KOPT-K1 (cell line): ENCODE data around the gene PRCD.

Experiments used
- H3K27ac ChIP-seq: fragments of 200-600 bp; sonication (generic); 2 replicates; pipeline ENCODE4 v1.5.1; 2016; ENCODE audit warnings: antibody characterized with exemption, mild to moderate bottlenecking, low read depth, low read length; ENCODE audit not compliant: poor library complexity, severe bottlenecking
- H3K36me3 ChIP-seq: fragments of 200-600 bp; sonication (generic); 2 replicates; pipeline ENCODE4 v1.5.1; 2017; ENCODE audit warnings: antibody characterized with exemption, mild to moderate bottlenecking, low read length, moderate library complexity; ENCODE audit not compliant: insufficient read depth
- H3K9me3 ChIP-seq: fragments of 200-600 bp; sonication (generic); 2 replicates; pipeline ENCODE4 v1.5.1; 2017; ENCODE audit warnings: antibody characterized with exemption, low read length, mild to moderate bottlenecking; ENCODE audit not compliant: insufficient read depth, poor library complexity, severe bottlenecking

The PRCD gene

DNA sequence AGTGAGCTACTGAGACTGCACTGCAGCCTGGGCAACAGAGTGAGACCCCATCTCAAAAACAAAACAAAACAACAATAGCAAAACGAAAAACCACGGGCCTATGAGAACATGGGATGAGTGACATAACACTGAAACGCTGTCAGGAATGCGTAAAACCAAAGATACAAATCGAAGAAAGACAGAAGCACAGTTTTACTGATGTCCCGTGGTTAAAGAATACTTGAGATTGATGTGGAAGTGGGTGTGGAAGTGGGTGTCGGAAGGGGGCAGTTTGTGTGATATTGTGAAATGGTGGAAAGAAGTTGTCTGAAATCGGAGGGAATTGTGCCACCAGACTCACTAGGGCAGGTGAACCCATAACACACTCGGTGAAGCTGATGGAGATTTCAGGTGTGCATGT, 36.3 kb downstream of the PRCD start:
- no peaks in the 10 kb centered on the region for H3K9me3 ChIP-seq
- H3K27ac ChIP-seq: no peak overlapping the region
- no peaks in the 10 kb centered on the region for H3K36me3 ChIP-seq

DNA sequence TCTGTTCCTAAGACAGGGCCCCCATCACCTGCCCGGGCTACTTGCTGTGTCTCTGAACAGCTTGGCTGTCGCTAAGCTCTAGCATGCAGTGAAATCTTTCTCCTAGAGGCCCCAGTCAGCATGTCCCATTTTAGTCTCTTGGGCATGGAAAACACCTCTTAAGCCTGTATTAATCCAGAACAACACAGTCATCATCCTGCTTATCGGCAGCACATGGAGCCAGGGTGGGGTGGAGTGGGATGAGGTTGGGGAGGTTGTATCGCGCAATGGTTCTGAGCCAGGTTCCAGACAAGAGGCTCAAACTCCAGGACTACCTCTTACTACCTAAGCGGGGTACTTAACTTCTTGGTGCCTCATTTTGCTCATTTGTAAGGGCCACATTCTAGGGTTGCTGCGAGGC, 38.0 kb downstream of the PRCD start:
- Histone ChIP-seq H3K36me3 (no peaks in the 10 kb centered on the region), H3K9me3 (no peaks in the 10 kb centered on the region), H3K27ac (no peak overlapping the region)

DNA sequence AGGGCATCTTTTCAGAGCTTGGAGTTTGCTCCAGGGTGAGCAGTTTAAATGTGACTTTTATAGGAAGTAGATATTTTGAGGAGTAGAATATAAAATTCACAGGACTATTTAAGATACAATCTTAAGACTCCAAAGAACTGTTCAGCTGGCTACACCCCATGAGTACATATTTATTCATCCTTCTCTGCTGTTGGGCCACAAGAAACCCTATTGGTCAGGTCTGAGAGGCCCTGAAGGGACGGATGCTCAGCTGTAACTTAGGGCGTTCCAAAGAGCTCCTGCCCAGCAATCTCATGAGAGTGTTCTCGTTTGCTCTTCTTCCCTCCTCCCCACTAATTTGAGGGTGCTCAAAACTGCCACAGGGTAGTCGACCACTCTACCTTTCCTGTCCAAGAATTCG, 38.5 kb downstream of the PRCD start:
- Histone ChIP-seq H3K27ac (no peak overlapping the region), H3K9me3 (no peaks in the 10 kb centered on the region), H3K36me3 (no peaks in the 10 kb centered on the region)

GRCh38 chr17:76579281-76579680, 39.4 kb downstream of the PRCD start:
- Histone ChIP-seq H3K9me3 (no peaks in the 10 kb centered on the region), H3K36me3 (no peaks in the 10 kb centered on the region), H3K27ac (no peak overlapping the region)

DNA sequence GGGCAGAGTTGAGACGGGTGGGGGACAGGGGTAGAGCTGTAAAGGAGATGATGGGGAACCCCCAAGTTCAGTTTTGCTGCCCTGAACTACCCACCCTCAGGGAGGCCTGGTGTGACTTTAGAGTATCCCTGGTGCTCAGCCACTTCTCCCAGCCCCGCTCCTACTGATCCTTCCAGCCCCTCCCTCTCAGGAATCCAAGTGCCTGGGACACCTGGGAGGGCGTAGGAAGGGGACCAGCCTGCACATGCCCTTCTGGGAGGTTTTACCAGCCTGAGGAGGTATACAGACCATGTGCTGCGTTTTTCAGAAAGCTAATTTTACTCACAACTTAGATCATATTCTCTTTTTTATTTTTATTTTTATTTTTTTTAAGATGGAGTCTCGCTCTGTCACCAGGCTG, 41.7 kb downstream of the PRCD start:
- Histone ChIP-seq H3K9me3 (no peaks in the 10 kb centered on the region), H3K27ac (no peak overlapping the region), H3K36me3 (no peaks in the 10 kb centered on the region)

- H3K9me3 ChIP-seq: no peaks in the 10 kb centered on the region
- no peak overlapping the region for H3K27ac ChIP-seq
- no peaks in the 10 kb centered on the region for H3K36me3 ChIP-seq
Measured at GRCh38 chr17:76582660-76583059, 42.8 kb downstream of the PRCD start.

DNA sequence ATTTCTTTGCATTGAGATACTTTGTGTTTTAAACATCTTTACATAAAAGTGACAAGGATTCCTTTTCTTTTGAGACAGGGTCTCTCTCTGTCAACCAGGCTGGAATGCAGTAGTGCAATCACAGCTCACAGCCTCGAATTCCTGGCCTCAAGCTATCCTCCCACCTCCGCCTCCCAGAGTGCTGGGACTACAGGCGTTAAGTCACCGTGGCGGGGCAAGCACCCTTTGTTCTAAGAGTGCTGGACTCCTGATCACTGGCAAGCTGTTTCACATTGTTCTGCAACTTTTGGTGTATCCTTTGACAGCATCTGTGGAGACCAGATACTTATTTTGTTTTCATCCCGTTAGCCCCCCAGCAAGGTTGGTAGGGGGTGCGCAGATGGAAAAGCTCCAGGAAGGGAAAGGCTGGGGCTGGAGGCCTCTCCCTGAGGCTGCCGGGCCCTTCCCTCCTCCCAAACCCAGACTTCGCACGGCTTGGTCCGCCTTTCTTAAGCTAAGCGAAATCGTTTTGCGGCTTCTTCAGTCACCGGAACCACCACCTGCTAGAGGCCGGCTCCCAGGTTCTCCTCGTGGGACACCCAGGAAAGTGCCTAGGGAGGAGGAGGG, 44.7 kb downstream of the PRCD start:
- Histone ChIP-seq H3K9me3 (no peaks in the 10 kb centered on the region), H3K27ac (no peak overlapping the region), H3K36me3 (no peaks in the 10 kb centered on the region)

- Histone ChIP-seq H3K36me3 (no peaks in the 10 kb centered on the region), H3K9me3 (no peaks in the 10 kb centered on the region), H3K27ac (no peak overlapping the region)
Measured at GRCh38 chr17:76585033-76585648, 45.3 kb downstream of the PRCD start.

GRCh38 chr17:76585649-76586593, 46.1 kb downstream of the PRCD start, which contains the start of gene ST6GALNAC2:
Gene ST6GALNAC2, minus strand, starts transcription at chr17:76585860. Its CDS starts 52 bp downstream, at chr17:76585808.
- H3K9me3 ChIP-seq: no peaks in the 10 kb centered on the region
- H3K36me3 ChIP-seq: no peaks in the 10 kb centered on the region
- no peak within 1 kb of the TSS for H3K27ac ChIP-seq

- H3K36me3 ChIP-seq: no peaks in the 10 kb centered on the region
- H3K9me3 ChIP-seq: no peaks in the 10 kb centered on the region
- no peak overlapping the region for H3K27ac ChIP-seq
Measured at GRCh38 chr17:76586741-76587487, 47.1 kb downstream of the PRCD start.

DNA sequence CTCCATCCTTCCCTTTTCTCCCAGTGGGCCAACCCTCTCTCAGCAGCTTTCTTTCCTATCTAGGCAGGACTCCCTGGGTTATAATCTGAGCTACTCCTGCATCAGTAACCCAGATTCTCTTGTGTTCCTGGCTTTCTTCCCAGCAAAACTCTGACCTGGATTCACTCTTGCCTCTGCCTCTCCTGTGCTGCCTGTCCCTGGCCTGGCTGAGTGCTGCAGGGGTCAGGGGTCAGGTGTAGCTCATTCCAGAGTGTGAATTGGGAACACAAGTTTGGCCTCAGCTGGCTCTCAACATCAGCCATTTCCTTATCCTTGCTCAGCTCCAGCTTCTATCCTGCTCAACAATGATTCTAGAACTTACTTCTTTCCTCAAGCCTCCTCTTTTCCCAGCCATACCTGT, 48.3 kb downstream of the PRCD start:
- no peaks in the 10 kb centered on the region for H3K36me3 ChIP-seq
- no peaks in the 10 kb centered on the region for H3K9me3 ChIP-seq
- no peak overlapping the region for H3K27ac ChIP-seq

DNA sequence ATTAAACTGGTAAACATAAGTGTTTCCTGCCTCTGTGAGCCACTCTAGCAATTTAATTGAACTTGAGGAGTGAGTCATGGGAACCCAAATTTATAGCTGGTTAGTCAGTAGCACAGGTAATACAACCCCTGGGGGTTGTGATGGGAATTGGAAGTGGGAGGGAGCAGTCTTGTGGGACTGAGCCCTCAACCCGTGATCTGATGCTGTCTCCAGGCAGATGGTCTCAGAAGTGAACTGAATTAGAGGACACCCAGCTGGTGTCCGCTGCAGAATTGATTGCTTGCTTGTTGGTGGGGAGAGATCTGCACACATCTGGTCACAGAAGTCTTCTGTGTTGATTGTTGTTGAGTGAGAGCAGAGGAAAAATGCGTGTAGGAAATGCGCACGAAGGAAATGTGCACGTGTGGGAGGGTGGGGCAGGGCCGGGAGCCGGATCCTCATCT, 53.6 kb downstream of the PRCD start:
- H3K27ac ChIP-seq: no peak overlapping the region
- no peaks in the 10 kb centered on the region for H3K9me3 ChIP-seq
- H3K36me3 ChIP-seq: no peaks in the 10 kb centered on the region

DNA sequence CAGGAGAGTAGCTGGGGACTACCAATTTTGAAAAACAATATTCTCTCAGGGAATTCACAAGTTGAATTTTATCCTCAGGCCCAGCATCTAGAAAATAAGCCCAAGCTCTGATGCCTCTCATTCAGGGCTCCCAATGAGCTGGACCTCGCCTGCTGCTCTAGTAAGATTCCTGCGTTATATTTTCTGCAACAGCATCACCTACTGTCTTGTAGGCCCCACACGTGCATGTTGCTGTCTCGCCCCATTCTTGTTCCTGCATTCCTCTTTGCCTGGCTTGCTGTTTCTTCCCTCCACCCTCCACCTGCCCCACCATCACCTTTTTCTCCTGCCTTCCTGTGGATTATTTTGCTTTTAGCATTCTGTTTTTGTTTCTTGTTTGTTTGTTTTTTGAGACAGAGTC, 54.1 kb downstream of the PRCD start:
- Histone ChIP-seq H3K27ac (no peak overlapping the region), H3K9me3 (no peaks in the 10 kb centered on the region), H3K36me3 (no peaks in the 10 kb centered on the region)

DNA sequence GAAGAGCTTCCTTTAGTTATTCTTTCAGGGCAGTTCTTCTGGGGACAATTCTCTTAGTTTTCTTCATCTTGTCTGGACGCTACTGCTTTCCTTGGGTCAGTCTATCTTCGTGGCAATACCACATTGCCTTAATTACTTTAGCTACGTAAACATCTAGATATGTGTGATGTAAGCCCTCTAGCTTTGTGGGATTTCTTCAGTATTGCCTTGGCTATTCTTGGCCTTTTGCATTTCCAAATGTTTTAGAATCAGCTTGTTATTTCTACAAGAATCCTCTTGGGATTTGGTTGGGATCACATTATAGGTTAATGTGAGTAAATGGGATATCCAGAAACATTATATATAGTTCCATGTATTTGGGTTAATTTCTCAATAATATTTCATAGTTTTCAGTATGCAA, 54.8 kb downstream of the PRCD start:
- no peaks in the 10 kb centered on the region for H3K36me3 ChIP-seq
- no peak overlapping the region for H3K27ac ChIP-seq
- no peaks in the 10 kb centered on the region for H3K9me3 ChIP-seq
